Activated T-helper 9 cell treated with anti-CD3 and anti-CD28 coated beads, Interleukin-2, amount 50 U/mL, for 16 hours (primary cell): ENCODE measurements around the gene APC.

Experiments used
- DNase-seq: peaks from one replicate; pipeline ENCODE4 v3.0.0-alpha.2; 2020; ENCODE audit warnings: low read depth

The APC gene

GRCh38 chr5:112787261-112787660 lies 49.6 kb downstream of the APC start:
- no peak for DNase-seq

DNA sequence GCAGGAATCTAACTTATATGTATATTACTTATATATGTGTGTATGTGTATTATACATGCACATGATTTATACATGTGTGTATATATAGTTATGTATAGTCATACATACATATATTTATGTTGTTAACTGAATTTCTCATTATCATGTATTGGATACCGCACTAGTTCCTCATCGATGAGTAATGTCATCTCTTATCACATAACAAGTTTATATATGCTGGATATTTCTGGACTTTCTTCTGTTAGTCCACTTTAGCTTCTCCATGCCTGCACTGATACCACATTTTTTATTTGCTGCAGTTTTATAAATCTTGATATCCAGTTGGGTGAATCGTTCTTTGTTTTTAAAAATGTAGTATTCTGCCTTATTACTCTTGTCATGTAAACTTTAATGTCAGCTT lies 50.2 kb downstream of the APC start:
- no peak for DNase-seq

DNA sequence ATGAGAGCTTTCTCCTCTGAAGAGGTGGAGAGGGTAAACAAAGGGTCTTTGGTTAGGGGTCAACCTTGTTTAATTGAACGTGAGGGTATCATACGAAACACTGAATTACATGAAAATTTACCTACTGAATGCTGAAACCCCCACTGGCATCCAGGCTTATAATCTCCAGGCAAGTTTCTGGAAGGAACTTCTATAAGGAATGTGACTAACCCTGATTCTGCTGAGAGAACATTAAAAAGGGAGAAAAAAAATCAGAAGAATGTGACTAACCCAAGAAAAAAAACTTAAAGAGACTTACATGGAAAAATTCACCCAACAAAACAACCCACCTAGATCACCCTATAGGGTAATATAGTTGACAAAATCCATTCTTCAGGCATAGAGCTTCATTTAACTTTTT lies 55.5 kb downstream of the APC start:
- DNase-seq: no peak

- no peak for DNase-seq
Observed at GRCh38 chr5:112794410-112794809, 56.7 kb downstream of the APC start.

DNA sequence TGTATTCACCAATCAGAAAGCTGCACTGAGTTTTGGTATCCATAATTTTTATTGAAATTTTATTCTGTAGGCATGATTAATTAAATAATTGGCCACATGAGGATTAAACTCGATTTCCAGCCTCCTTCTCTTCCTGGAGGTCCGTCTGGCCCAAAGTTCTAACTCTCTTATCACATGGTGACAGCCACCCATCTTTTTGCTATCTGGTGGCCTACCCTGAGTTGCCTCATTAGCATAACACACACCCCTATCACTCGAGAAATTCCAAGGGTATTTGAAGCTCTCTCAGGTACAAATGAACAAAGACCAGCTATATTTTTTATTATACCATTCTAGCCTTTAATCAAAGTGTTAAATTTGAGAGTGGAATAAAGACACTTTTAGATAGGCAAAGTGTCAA lies 57.7 kb downstream of the APC start:
- no peak for DNase-seq

- no peak for DNase-seq
Observed at GRCh38 chr5:112795944-112796678, 58.4 kb downstream of the APC start.

GRCh38 chr5:112799661-112800060 lies 62.0 kb downstream of the APC start:
- no peak for DNase-seq

GRCh38 chr5:112800891-112801290 lies 63.2 kb downstream of the APC start:
- no peak for DNase-seq

DNA sequence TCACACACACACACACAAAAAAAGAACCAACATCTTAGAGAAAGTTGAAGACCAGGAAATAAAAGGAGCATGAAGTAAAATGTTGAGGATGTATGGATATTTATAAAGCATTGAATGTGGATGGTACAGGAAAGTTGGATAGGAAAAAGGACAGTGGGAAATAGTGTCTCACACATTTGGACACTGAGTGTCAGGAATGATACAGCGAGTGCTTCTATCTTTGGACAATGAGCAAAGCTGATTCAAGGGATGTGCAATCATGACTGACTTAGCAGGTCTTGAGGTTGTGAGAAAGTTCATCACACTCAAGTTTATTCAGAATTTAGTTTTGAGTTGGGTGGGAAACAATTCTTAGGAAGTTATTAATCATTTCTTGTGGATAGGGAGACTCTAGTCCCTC lies 73.3 kb downstream of the APC start:
- no peak for DNase-seq

GRCh38 chr5:112812549-112812948 lies 74.9 kb downstream of the APC start:
- DNase-seq: no peak

DNA sequence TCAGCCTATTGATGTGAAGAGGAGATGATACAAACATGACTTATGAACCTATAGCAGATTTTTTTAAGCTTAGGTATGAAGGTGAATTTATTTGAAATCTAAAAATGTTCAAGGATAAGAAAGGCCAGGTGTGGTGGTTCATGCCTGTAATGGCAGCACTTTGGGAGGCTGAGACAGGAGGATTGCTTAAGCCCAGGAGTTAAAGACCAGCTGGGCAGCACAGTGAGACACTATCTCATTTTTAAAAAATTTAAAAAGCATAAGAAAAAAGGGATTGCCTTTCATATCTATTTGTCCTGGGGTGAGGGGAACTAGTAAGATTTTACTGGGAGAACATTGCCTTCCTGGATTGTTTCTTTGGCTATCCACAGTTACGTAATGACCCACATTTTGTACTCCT lies 82.6 kb downstream of the APC start:
- DNase-seq: no peak

DNA sequence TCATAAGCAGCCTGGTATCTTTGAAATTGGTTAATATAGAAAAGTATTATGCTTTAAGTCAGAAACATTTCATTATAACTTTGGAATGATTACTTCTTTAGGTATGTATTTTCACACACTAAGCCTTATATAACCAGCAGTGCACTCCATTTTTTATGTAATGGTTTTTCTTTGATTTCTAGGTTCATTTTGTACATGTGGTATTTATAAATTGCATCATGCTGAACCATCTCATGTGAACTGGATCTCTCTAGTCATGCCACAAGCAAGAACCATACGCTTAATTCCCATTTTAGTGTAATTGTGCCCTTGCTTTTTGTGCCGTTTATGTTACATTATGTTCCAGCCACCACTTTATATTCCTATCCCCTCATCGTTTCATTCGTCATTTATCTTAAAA lies 84.8 kb downstream of the APC start:
- DNase-seq: no peak

DNA sequence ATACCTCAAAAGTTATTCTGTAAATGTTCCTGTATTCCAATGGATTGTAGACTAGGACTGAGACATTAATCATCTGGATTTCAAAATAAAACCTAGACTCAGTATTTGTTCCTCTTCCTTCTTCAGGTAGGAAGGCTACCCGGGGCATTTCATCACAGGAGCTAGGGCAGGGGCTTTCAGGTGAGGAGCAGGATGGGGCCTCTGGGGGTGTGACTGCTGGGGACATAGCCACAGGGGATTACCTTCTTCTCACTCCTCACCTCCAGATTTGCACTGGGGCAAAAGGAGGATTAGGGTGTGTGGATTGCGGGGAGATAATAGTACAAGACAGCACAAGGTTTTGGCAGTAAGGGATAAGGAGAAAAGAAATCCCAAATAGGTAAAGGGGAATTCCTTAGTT lies 85.5 kb downstream of the APC start:
- no peak for DNase-seq

DNA sequence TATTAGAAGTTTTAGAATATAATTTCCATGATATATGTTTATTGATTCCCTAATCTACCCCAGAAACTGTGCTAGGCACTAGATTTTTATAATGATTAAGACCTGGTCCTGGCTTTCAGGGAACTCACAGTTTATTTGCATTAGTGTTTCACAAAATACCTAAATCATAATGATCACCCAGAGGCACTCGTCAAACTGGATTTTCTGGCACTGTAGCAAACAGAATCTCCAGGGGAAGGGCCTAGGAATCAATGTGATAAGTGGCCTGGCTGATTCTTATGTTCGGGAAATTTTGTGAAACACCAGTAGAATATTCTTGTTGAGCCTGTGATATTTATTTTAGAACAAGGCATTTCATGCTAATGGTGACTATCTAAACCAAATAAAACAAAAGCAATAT lies 86.0 kb downstream of the APC start:
- no peak for DNase-seq

DNA sequence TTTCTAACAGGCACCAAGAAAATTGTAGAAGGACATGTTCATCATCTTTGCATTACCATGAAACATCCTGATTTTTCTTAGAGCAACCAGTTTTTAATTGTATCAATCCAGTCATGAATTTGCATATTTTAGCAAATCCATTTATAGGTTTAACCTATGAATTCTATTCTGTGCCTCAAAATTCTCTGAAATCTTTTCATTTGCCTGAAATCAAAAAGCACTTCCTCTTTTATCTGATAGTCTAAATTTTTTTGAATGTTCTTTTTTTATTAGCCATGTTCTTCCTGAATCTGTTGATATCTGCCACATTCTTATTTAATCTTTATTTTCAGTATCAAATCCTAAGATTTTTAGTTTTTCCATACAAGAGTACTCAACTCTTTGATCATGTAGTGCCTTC lies 86.5 kb downstream of the APC start:
- DNase-seq: no peak

- DNase-seq: no peak
Observed at GRCh38 chr5:112830378-112830777, 92.7 kb downstream of the APC start.

DNA sequence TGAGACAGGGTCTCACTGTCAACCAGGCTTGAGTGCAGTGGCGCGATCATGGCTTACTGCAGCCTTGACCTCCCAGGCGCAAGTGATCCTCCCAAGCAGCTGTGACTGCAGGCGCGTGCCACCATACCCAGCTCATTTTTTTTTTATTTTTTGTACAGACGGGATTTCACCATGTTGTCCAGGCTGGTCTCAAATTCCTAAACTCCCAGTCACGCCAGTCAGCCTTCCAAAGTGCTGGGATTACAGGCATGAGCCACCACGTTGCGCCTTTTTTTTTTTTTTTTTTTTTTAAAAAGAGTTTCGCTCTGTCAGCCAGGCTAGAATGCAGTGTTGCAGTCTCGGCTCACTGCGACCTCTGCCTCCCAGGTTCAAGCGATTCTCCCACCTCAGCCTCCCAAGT lies 96.3 kb downstream of the APC start:
- DNase-seq: no peak

DNA sequence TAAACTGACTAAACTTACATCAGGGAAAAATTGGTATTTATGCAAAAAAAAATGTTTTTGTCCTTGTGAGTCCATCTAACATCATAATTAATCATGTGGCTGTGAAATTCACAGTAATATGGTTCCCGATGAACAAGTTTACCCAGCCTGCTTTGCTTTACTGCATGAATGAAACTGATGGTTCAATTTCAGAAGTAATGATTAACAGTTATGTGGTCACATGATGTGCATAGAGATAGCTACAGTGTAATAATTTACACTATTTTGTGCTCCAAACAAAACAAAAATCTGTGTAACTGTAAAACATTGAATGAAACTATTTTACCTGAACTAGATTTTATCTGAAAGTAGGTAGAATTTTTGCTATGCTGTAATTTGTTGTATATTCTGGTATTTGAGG lies 106.8 kb downstream of the APC start:
- DNase-seq: no peak

- DNase-seq: no peak
Observed at GRCh38 chr5:112846556-112846955, 108.9 kb downstream of the APC start.

GRCh38 chr5:112847306-112847705 lies 109.6 kb downstream of the APC start:
- no peak for DNase-seq

- DNase-seq: no peak
Observed at GRCh38 chr5:112848116-112848811, 110.6 kb downstream of the APC start.

GRCh38 chr5:112849912-112850311 lies 112.2 kb downstream of the APC start:
- no peak for DNase-seq

DNA sequence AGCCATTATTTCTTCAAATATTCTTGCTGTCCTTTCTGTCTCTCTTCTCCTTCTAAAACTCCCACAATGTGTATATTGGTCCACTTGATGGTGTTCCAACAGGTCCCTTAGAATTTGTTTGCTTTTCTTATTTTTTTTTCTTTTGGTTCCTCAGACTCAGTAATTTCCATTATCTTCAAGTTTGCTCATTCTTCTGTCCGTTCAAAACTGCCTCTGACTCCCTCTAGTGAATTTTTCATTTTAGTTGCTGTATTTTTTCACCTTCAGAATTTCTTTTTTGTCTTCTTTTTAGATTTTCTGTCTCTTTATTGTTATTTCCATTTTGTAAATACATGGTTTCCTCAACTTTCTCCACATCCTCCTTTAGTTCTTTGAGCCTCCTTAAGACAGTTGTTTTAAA lies 117.0 kb downstream of the APC start:
- no peak for DNase-seq

GRCh38 chr5:112857866-112858265 lies 120.2 kb downstream of the APC start:
- DNase-seq: no peak
